ENCODE data around the gene SEC24B.
A peak's percentile ranks its signal among the peaks of the same experiment; 100 is the strongest.
"Not testable (repeated sequence)": the region's sequence is repeated elsewhere in the genome, so short reads cannot be mapped to it uniquely, and the experiment has no call there.

The SEC24B gene

GRCh38 chr4:109511414-109511813 is 77.8 kb downstream of the SEC24B start:
- no peak overlapping the region for H3K4me3 ChIP-seq (ENCODE audit: control insufficient read depth, low read depth, low read length)
- no peak for TF ChIP-seq CTCF (conservative IDR thresholded peaks at IDR 0.05; ENCODE audit: control insufficient read depth, insufficient read depth, low read depth, low read length)
- DNase-seq (ENCODE audit: low read depth) = no peak

GRCh38 chr4:109513368-109513767 is 79.8 kb downstream of the SEC24B start:
- H3K4me3 ChIP-seq (ENCODE audit: control insufficient read depth, low read depth, low read length); DNase-seq (ENCODE audit: low read depth): not testable (repeated sequence)

- no peak overlapping the region for H3K4me3 ChIP-seq (ENCODE audit: control insufficient read depth, low read depth, low read length)
- no peak for TF ChIP-seq CTCF (conservative IDR thresholded peaks at IDR 0.05; ENCODE audit: control insufficient read depth, insufficient read depth, low read depth, low read length)
- no peak for DNase-seq (ENCODE audit: low read depth)
These were observed 98.6 kb downstream of the SEC24B start for GRCh38 chr4:109532182-109532581.

GRCh38 chr4:109545401-109545800 is 111.8 kb downstream of the SEC24B start:
- no peak for DNase-seq (ENCODE audit: low read depth)
- TF ChIP-seq CTCF (conservative IDR thresholded peaks at IDR 0.05; ENCODE audit: control insufficient read depth, insufficient read depth, low read depth, low read length) = no peak
- no peak overlapping the region for H3K4me3 ChIP-seq (ENCODE audit: control insufficient read depth, low read depth, low read length)

GRCh38 chr4:109547394-109547793 is 113.8 kb downstream of the SEC24B start:
- no peak overlapping the region for H3K4me3 ChIP-seq (ENCODE audit: control insufficient read depth, low read depth, low read length)
- TF ChIP-seq CTCF (conservative IDR thresholded peaks at IDR 0.05; ENCODE audit: control insufficient read depth, insufficient read depth, low read depth, low read length) = no peak
- DNase-seq (ENCODE audit: low read depth) = no peak

GRCh38 chr4:109548655-109549054 is 115.0 kb downstream of the SEC24B start:
- TF ChIP-seq CTCF (conservative IDR thresholded peaks at IDR 0.05; ENCODE audit: control insufficient read depth, insufficient read depth, low read depth, low read length) = no peak
- peak; percentile 70 for DNase-seq (ENCODE audit: low read depth)
- H3K4me3 ChIP-seq (ENCODE audit: control insufficient read depth, low read depth, low read length) = no peak overlapping the region

- no peak for TF ChIP-seq CTCF (conservative IDR thresholded peaks at IDR 0.05; ENCODE audit: control insufficient read depth, insufficient read depth, low read depth, low read length)
- DNase-seq (ENCODE audit: low read depth) = no peak
- H3K4me3 ChIP-seq (ENCODE audit: control insufficient read depth, low read depth, low read length) = no peak overlapping the region
These were observed 118.6 kb downstream of the SEC24B start for GRCh38 chr4:109552237-109552636.

Measured in fibroblast of mammary gland (primary cell).